Activated CD4-positive, alpha-beta T cell treated with anti-CD3 and anti-CD28 coated beads, Interleukin-2, amount 50 U/mL, for 4 hours (primary cell): ENCODE results near the gene ENG.

Source experiments
- DNase-seq, 2 experiments: peaks; one replicate each; pipeline ENCODE4 v3.0.0-alpha.2; 2020

The ENG gene

DNA sequence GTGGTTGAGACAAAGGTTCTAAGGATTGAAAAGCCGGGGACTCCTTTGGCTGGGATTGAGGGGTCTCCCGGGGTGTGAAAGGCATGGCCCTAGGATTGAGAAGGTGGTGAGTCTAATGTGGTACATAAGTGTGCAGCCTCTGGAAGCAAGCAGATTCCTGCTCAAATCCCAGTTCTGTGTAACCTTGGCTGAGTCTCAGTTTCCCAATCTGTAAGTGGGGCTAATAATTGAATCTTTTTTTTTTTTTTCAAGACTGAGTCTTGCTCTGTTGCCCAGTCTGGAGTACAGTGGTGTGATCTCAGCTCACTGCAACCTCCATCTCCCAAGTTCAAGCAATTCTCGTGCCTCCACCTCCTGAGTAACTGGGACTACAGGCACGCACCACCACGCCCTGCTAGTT, 81.9 kb downstream of the ENG start:
- DNase-seq: no peak

GRCh38 chr9:127771570-127772189, 82.8 kb downstream of the ENG start:
- no peak for DNase-seq

- DNase-seq: peak; percentile 95 to 96
These were observed 83.4 kb downstream of the ENG start for GRCh38 chr9:127770905-127771569.

DNA sequence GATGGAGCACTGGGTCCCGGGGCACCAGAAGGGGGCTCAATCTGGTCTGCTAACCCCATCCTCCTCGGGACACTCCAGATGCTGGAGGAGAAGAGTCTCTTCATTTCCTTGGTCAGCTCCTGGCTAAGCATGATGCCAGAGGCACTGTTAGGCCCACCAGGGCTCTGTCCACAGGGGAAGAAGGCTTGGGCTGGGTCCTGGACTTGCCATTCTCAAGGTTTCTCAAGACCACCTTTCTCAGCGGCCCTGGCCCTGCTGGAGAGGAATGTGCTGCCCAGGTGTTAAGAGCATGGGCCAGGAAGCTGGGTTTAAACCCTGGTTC, 83.9 kb downstream of the ENG start:
- no peak for DNase-seq

GRCh38 chr9:127769929-127770582, 84.4 kb downstream of the ENG start:
- no peak for DNase-seq

GRCh38 chr9:127769101-127769500, 85.4 kb downstream of the ENG start:
- DNase-seq: no peak

DNA sequence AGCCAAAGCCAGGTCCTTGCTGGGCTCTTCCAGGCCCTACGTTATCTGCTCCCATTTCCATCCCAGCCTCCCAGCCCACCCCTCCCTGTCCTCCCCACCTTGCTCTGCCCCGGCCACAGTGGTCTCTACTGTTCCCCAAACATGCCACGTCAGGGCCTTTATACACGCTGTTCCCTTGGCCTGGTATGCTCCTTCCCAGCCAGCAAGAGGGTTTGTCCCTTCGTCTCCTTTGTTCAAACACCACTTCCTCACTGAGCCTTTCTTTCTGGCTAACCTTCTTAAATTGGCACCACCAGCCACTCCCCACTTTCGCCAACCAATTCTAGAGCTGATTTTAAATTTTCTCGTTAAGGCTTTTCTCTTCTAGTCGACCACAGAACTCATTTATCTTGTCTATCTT, 85.8 kb downstream of the ENG start:
- DNase-seq: no peak

DNA sequence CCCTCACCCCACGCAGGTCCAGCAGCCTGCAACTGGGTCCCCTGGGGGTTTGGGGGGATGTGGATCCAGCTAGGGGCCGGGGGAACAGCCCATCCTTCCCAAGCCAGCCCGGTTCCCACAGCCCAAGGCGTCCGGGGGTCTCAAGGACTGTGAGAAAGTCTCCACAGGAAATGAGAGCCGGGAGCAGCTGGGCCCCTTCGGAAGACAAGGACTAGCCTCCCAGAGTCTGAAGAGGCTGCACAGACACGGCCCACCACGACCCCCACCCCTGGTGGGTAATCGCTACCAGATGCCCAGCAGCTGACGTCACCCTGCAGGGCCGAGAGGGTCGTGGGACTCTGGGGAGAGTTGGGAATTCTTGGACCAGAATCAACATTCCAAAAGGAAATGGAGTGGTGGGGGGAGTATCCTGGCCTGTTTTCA, 86.5 kb downstream of the ENG start:
- DNase-seq: no peak

- no peak for DNase-seq
These were observed 87.0 kb downstream of the ENG start for GRCh38 chr9:127767410-127767809.

DNA sequence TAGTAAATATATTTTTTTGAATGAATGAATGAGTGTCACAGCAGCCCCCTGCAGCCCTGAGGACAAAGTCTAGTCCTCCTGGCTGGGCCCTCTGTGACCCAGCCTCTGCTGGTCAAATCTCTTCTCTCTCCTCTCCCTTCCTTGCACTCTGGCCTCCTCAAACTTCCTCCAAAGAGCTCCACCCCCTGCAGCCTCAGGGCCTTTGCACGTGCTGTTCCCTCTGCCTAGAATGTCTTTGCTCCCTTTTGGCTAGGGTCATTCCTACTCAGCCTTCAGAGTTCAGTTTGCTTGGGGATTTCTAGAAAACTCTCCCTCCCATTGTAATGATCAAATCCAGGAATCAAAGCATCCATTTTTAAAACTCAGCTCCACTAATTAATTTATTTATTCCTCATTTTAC, 89.0 kb downstream of the ENG start:
- DNase-seq: no peak
